HEK293 (cell line): Measurements from ENCODE around the gene ROR2.

Source experiments
- CTCF ChIA-PET: fragments of 350-600 bp; formaldehyde crosslinking; extraction: SDS; loops from one replicate; lab custom pipeline; 2021; ENCODE audit warnings: antibody characterized with exemption; lab: Yijun Ruan, JAX
- POLR2A ChIA-PET: fragments of 300-600 bp; formaldehyde crosslinking; extraction: SDS; loops from one replicate; lab custom pipeline; 2020; ENCODE audit warnings: antibody characterized with exemption, inconsistent platforms; lab: Yijun Ruan, JAX
- H3K27ac ChIP-seq: fragments of 200-500 bp; sonication (Bioruptor generic); 2 replicates; pipeline ENCODE4 v1.5.1; 2014; ENCODE audit warnings: low read depth, low read length, control low read depth, inconsistent platforms; ENCODE audit errors: extremely low read depth
- H3K36me3 ChIP-seq, 2 experiments: fragments of 200-500 bp in 1 of 2; sonication (Bioruptor generic) in 1 of 2; 1 replicate in 1 of 2; 2 replicates in 1 of 2; pipeline ENCODE4 v1.5.1; 2014 to 2017; ENCODE audit warnings: inconsistent platforms in 2 of 2, low read length in 2 of 2; ENCODE audit not compliant: control insufficient read depth in 2 of 2, insufficient read depth in 1 of 2
- H3K4me1 ChIP-seq: fragments of 200-500 bp; sonication (Bioruptor generic); 2 replicates; pipeline ENCODE4 v1.5.1; 2014; ENCODE audit warnings: mild to moderate bottlenecking, low read length, inconsistent platforms; ENCODE audit not compliant: control insufficient read depth, insufficient read depth
- H3K4me3 ChIP-seq: 2 replicates; pipeline ENCODE4 v1.5.1; 2011; ENCODE audit warnings: low read depth, mild to moderate bottlenecking, control low read depth, low read length, moderate library complexity
- H3K9me3 ChIP-seq: fragments of 200-500 bp; sonication (Bioruptor generic); 2 replicates; pipeline ENCODE4 v1.5.1; 2014; ENCODE audit warnings: low read depth, low read length, inconsistent platforms; ENCODE audit not compliant: control insufficient read depth, insufficient read depth
- GLIS1 ChIP-seq: fragments of 450-650 bp; formaldehyde crosslinking; IDR thresholded peaks from 2 replicates; pipeline ENCODE4 v1.5.1; 2016; ENCODE audit warnings: missing biosample characterization, missing genetic modification characterization
- IKZF3 ChIP-seq: fragments of 450-650 bp; IDR thresholded peaks from 2 replicates; pipeline ENCODE4 v1.5.0; 2018; ENCODE audit warnings: missing biosample characterization, mild to moderate bottlenecking, missing genetic modification characterization, moderate library complexity
- SCRT1 ChIP-seq: fragments of 450-650 bp; formaldehyde crosslinking; IDR thresholded peaks from 2 replicates; pipeline ENCODE4 v1.5.1; 2016; ENCODE audit warnings: missing biosample characterization, missing genetic modification characterization, borderline replicate concordance
- SCRT2 ChIP-seq: fragments of 450-650 bp; formaldehyde crosslinking; IDR thresholded peaks from 2 replicates; pipeline ENCODE4 v1.5.1; 2016; ENCODE audit warnings: missing biosample characterization, missing genetic modification characterization
- TRIM28 ChIP-seq: IDR thresholded peaks from 2 replicates; pipeline ENCODE4 v1.6.1; 2011; ENCODE audit warnings: low read length, control low read depth, borderline replicate concordance
- YY1 ChIP-seq: fragments of 450-650 bp; formaldehyde crosslinking; IDR thresholded peaks from 2 replicates; pipeline ENCODE4 v1.5.1; 2018; ENCODE audit warnings: missing biosample characterization, missing genetic modification characterization
- ZBTB8A ChIP-seq: fragments of 450-650 bp; formaldehyde crosslinking; IDR thresholded peaks from 2 replicates; pipeline ENCODE4 v1.5.1; 2016; ENCODE audit warnings: missing biosample characterization, missing genetic modification characterization
- ZNF138 ChIP-seq: fragments of 450-650 bp; formaldehyde crosslinking; IDR thresholded peaks from 2 replicates; pipeline ENCODE4 v1.5.1; 2016; ENCODE audit warnings: missing biosample characterization, missing genetic modification characterization, borderline replicate concordance
- ZNF148 ChIP-seq: fragments of 450-650 bp; formaldehyde crosslinking; IDR thresholded peaks from 2 replicates; pipeline ENCODE4 v1.5.0; 2017; ENCODE audit warnings: missing biosample characterization, missing genetic modification characterization, borderline replicate concordance
- ZNF2 ChIP-seq: fragments of 450-650 bp; formaldehyde crosslinking; IDR thresholded peaks from 2 replicates; pipeline ENCODE4 v1.5.1; 2016; ENCODE audit warnings: missing biosample characterization, missing genetic modification characterization
- ZNF202 ChIP-seq: fragments of 450-650 bp; formaldehyde crosslinking; IDR thresholded peaks from 2 replicates; pipeline ENCODE4 v1.5.1; 2016; ENCODE audit warnings: missing biosample characterization, missing genetic modification characterization, borderline replicate concordance
- ZNF24 ChIP-seq: fragments of 450-650 bp; formaldehyde crosslinking; IDR thresholded peaks from 2 replicates; pipeline ENCODE4 v1.5.1; 2016; ENCODE audit warnings: missing biosample characterization, missing genetic modification characterization
- ZNF280C ChIP-seq: fragments of 450-650 bp; formaldehyde crosslinking; IDR thresholded peaks from 2 replicates; pipeline ENCODE4 v1.5.1; 2016; ENCODE audit warnings: missing biosample characterization, missing genetic modification characterization
- ZNF341 ChIP-seq: fragments of 450-650 bp; formaldehyde crosslinking; IDR thresholded peaks from 2 replicates; pipeline ENCODE4; 2016; ENCODE audit warnings: low read depth, missing biosample characterization, missing genetic modification characterization
- ZNF394 ChIP-seq: fragments of 450-650 bp; formaldehyde crosslinking; IDR thresholded peaks from 2 replicates; pipeline ENCODE4 v1.5.1; 2016; ENCODE audit warnings: missing biosample characterization, missing genetic modification characterization, mild to moderate bottlenecking, moderate library complexity, borderline replicate concordance
- ZNF501 ChIP-seq: fragments of 450-650 bp; formaldehyde crosslinking; IDR thresholded peaks from 2 replicates; pipeline ENCODE4 v1.5.1; 2016; ENCODE audit warnings: missing biosample characterization, missing genetic modification characterization
- ZNF548 ChIP-seq: fragments of 450-650 bp; formaldehyde crosslinking; IDR thresholded peaks from 2 replicates; pipeline ENCODE4 v1.5.1; 2016; ENCODE audit warnings: missing biosample characterization, missing genetic modification characterization
- ZNF610 ChIP-seq: fragments of 450-650 bp; formaldehyde crosslinking; IDR thresholded peaks from 2 replicates; pipeline ENCODE4 v1.5.1; 2016; ENCODE audit warnings: missing biosample characterization, missing genetic modification characterization, borderline replicate concordance
- ZNF623 ChIP-seq: fragments of 450-650 bp; formaldehyde crosslinking; IDR thresholded peaks from 2 replicates; pipeline ENCODE4 v1.5.1; 2016; ENCODE audit warnings: missing biosample characterization, missing genetic modification characterization
- ZNF664 ChIP-seq: fragments of 450-650 bp; formaldehyde crosslinking; IDR thresholded peaks from 2 replicates; pipeline ENCODE4 v1.5.1; 2016; ENCODE audit warnings: missing biosample characterization, missing genetic modification characterization
- ZNF792 ChIP-seq: fragments of 450-650 bp; formaldehyde crosslinking; IDR thresholded peaks from 2 replicates; pipeline ENCODE4 v1.5.1; 2016; ENCODE audit warnings: missing biosample characterization, missing genetic modification characterization
- ZNF830 ChIP-seq: fragments of 450-650 bp; IDR thresholded peaks from 2 replicates; pipeline ENCODE4 v1.5.0; 2018; ENCODE audit warnings: missing biosample characterization, missing genetic modification characterization, low read depth, mild to moderate bottlenecking, moderate library complexity
- ZSCAN23 ChIP-seq: fragments of 450-650 bp; formaldehyde crosslinking; IDR thresholded peaks from 2 replicates; pipeline ENCODE4 v1.5.1; 2016; ENCODE audit warnings: missing biosample characterization, missing genetic modification characterization
- TF ChIP-seq, protein P1 (sequence below): fragments of 450-650 bp; formaldehyde crosslinking; IDR thresholded peaks from 2 replicates; pipeline ENCODE4 v1.5.1; 2016; ENCODE audit warnings: missing biosample characterization, missing genetic modification characterization
- TF ChIP-seq, protein P2 (sequence below): fragments of 450-650 bp; formaldehyde crosslinking; IDR thresholded peaks from 2 replicates; pipeline ENCODE4 v1.5.1; 2016; ENCODE audit warnings: missing biosample characterization, missing genetic modification characterization
- TF ChIP-seq, protein P3 (sequence below): fragments of 450-650 bp; formaldehyde crosslinking; IDR thresholded peaks from 2 replicates; pipeline ENCODE4 v1.5.1; 2016; ENCODE audit warnings: missing biosample characterization, missing genetic modification characterization

Gene ROR2

DNA sequence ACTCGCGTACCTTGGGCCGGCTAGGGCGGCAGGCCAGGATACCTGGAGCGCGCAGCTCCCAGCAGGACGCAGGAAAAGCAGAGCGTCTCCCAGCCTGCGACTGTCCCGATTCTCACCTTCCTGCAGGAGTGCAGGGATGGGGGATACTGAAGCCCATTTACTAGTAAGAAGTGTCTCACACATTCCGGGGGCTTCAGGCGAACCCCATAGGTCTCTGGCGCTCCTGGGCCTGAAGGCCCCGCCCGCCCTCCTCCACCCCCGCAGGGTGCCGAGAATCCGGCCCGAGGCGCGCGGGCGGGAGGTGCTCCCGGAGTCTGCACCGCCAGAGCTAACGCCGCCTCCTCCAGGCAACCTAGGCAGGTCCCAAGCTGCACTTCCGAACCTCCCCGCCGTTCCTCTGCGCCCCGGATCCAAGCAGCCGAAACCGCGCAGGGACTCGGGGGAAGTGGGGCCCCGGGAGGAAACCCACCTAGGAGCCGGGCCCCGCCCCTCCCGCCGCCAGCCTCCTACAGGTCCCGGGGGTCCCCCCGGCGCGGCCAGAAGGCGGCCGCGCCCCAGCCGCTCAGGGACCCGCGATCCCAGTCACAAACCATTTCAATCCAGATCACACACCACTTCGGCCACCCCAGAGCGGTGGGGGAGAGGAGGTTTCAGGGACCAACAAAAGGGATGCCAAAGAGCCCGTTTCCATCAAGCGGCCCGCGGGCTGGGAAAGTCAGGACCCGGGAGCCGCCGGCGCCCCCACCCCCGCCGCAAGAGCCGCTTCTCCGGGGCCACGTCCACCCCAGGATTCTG is 1.2 kb downstream of the ROR2 start (continued):
- TF ChIP-seq, protein P1, sequence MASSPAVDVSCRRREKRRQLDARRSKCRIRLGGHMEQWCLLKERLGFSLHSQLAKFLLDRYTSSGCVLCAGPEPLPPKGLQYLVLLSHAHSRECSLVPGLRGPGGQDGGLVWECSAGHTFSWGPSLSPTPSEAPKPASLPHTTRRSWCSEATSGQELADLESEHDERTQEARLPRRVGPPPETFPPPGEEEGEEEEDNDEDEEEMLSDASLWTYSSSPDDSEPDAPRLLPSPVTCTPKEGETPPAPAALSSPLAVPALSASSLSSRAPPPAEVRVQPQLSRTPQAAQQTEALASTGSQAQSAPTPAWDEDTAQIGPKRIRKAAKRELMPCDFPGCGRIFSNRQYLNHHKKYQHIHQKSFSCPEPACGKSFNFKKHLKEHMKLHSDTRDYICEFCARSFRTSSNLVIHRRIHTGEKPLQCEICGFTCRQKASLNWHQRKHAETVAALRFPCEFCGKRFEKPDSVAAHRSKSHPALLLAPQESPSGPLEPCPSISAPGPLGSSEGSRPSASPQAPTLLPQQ (tag by site-specific recombination): peak; percentile 29; the same call in 1 of the 2 replicates
- TF ChIP-seq SCRT2 (tag by site-specific recombination) (no peak), ZNF341 (tag by site-specific recombination) (peak; percentile 96), ZNF501 (tag by site-specific recombination) (no peak), ZNF280C (tag by site-specific recombination) (no peak), ZNF138 (tag by site-specific recombination) (no peak), IKZF3 (peak; percentile 6; the same call in 1 of the 2 replicates), ZNF2 (peak; percentile 29; the same call in 1 of the 2 replicates), ZSCAN23 (tag by site-specific recombination) (0 out of 2 replicates have a peak, but pooled peaks have one; percentile 15)
- TF ChIP-seq, protein P2, sequence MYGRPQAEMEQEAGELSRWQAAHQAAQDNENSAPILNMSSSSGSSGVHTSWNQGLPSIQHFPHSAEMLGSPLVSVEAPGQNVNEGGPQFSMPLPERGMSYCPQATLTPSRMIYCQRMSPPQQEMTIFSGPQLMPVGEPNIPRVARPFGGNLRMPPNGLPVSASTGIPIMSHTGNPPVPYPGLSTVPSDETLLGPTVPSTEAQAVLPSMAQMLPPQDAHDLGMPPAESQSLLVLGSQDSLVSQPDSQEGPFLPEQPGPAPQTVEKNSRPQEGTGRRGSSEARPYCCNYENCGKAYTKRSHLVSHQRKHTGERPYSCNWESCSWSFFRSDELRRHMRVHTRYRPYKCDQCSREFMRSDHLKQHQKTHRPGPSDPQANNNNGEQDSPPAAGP (tag by site-specific recombination): 0 out of 2 replicates have a peak, but pooled peaks have one; percentile 23

- peak overlapping the region; percentile 51 for H3K4me3 ChIP-seq
- H3K9me3 ChIP-seq: no peaks in the 10 kb centered on the region
- peaks cover 13% of the 10 kb centered on the region for H3K4me1 ChIP-seq
- H3K36me3 ChIP-seq: no peaks in the 10 kb centered on the region
- ChIA-PET CTCF (interaction anchor here (0.6 to 8.3 kb wide), 6 partner anchors 12 to 172 kb away, joined by 3 to 166 read pairs (median 3); no protein-coding TSS in a partner anchor), POLR2A (interaction anchor here (1.6 kb wide), 1 partner anchor 16 kb away, joined by 4 read pairs; no protein-coding TSS in a partner anchor)
- peak overlapping the region; percentile 72 for H3K27ac ChIP-seq
- TF ChIP-seq ZNF394 (tag by site-specific recombination) (no peak), ZNF792 (tag by site-specific recombination) (no peak), ZNF202 (tag by site-specific recombination) (no peak), ZNF548 (tag by site-specific recombination) (no peak), SCRT1 (tag by site-specific recombination) (no peak), ZNF24 (tag by site-specific recombination) (0 out of 2 replicates have a peak, but pooled peaks have one; percentile 23), GLIS1 (tag by site-specific recombination) (peak; percentile 66), ZNF610 (tag by site-specific recombination) (no peak), ZNF664 (tag by site-specific recombination) (no peak), ZNF830 (tag by site-specific recombination) (no peak), ZNF148 (tag by site-specific recombination) (no peak), ZNF623 (tag by site-specific recombination) (no peak), ZBTB8A (tag by site-specific recombination) (peak; percentile 57; the same call in 1 of the 2 replicates), TRIM28 (peak; percentile 62; the same call in 1 of the 2 replicates), YY1 (tag by site-specific recombination) (no peak)
- TF ChIP-seq, protein P2 (tag by site-specific recombination): no peak
- TF ChIP-seq, protein P3, sequence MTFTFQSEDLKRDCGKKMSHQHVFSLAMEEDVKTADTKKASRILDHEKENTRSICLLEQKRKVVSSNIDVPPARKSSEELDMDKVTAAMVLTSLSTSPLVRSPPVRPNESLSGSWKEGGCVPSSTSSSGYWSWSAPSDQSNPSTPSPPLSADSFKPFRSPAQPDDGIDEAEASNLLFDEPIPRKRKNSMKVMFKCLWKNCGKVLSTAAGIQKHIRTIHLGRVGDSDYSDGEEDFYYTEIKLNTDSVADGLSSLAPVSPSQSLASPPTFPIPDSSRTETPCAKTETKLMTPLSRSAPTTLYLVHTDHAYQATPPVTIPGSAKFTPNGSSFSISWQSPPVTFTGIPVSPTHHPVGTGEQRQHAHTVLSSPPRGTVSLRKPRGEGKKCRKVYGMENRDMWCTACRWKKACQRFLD (tag by site-specific recombination): no peak
Observed at GRCh38 chr9:91948101-91948596, 1.9 kb downstream of the ROR2 start.
